DOHH2 (cell line): ENCODE measurements around the gene GLP2R.

ENCODE experiments used
- EZH2phosphoT487 ChIP-seq: fragments of 200-600 bp; sonication (generic); IDR thresholded peaks from 2 replicates; pipeline ENCODE4 v1.6.1; 2017; ENCODE audit warnings: borderline replicate concordance, mild to moderate bottlenecking, antibody characterized with exemption, low read length, moderate library complexity, mixed read lengths
- TF ChIP-seq, protein P1 (sequence below): fragments of 200-600 bp; sonication (generic); IDR thresholded peaks from one replicate; pipeline ENCODE4 v1.5.1; 2014; ENCODE audit warnings: antibody characterized with exemption, mild to moderate bottlenecking, low read depth, low read length; ENCODE audit not compliant: poor library complexity, severe bottlenecking

DNA sequence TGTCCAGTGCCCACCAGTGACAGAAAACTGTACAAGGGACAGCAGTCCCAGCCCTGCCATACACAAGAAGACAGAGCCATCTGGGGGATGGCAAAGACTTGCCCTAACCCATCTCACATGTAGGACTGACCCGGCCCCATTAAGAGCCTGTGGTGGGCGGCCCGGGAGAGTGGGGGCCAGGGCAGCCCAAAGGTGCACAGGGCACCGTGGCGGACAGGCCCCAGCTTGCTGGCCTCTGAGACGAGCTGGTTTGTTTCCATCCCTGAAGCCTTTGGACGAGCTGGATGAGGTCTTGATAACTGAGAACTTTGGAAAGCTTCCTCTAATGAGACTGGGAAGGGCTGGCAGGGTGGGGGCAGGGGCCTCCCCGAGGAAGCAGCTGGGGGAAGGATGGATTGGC, 90.4 kb downstream of the GLP2R start:
- TF ChIP-seq, protein P1, sequence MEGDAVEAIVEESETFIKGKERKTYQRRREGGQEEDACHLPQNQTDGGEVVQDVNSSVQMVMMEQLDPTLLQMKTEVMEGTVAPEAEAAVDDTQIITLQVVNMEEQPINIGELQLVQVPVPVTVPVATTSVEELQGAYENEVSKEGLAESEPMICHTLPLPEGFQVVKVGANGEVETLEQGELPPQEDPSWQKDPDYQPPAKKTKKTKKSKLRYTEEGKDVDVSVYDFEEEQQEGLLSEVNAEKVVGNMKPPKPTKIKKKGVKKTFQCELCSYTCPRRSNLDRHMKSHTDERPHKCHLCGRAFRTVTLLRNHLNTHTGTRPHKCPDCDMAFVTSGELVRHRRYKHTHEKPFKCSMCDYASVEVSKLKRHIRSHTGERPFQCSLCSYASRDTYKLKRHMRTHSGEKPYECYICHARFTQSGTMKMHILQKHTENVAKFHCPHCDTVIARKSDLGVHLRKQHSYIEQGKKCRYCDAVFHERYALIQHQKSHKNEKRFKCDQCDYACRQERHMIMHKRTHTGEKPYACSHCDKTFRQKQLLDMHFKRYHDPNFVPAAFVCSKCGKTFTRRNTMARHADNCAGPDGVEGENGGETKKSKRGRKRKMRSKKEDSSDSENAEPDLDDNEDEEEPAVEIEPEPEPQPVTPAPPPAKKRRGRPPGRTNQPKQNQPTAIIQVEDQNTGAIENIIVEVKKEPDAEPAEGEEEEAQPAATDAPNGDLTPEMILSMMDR: no peak
- no peak for TF ChIP-seq EZH2phosphoT487
